ENCODE measurements around the gene HMGXB4.

Gene HMGXB4

DNA sequence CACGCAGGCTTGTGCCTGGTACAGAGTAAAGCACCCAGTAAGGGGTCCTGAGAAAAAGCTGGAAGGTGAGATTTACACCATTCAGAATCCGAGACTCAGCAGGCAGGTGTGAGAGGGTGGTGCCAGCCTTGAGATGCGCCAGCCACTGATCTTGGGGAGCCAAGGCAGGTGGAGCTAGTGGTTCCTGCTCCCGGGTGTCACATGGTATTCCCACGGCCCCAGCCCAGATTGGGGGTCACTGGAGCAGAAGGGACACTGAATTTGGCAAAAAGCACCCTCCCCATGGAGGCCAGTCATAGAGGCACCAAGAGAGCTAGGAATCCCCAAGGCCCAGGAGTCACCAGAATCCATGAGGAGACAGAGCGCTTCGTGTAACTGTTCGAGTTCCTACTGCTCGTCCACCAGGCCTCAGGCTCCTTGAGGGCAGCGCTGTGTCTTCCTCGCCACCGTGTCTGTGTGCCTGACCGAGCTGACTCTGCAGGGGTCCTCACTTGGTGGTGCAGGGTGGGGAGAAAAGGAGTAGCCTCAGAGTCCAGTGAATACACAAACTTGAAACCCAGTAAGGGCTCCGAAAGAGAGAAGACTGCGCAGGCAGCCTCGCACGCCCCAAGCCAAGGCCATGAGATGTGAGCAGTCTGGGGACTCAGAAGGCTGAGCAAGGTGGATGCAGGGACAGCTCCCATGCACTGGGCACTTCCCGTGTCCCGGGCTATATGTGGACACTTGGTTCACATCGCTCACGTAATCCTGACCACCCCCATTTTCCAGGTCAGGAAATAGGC, 70.6 kb downstream of the HMGXB4 start:
- no peak overlapping the region for H3K4me3 ChIP-seq (ENCODE audit: low read depth, low read length)
- TF ChIP-seq, protein P1, sequence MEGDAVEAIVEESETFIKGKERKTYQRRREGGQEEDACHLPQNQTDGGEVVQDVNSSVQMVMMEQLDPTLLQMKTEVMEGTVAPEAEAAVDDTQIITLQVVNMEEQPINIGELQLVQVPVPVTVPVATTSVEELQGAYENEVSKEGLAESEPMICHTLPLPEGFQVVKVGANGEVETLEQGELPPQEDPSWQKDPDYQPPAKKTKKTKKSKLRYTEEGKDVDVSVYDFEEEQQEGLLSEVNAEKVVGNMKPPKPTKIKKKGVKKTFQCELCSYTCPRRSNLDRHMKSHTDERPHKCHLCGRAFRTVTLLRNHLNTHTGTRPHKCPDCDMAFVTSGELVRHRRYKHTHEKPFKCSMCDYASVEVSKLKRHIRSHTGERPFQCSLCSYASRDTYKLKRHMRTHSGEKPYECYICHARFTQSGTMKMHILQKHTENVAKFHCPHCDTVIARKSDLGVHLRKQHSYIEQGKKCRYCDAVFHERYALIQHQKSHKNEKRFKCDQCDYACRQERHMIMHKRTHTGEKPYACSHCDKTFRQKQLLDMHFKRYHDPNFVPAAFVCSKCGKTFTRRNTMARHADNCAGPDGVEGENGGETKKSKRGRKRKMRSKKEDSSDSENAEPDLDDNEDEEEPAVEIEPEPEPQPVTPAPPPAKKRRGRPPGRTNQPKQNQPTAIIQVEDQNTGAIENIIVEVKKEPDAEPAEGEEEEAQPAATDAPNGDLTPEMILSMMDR (IDR thresholded peaks at IDR 0.05; ENCODE audit: borderline replicate concordance, insufficient read depth, low read depth, low read length): no peak

- no peak overlapping the region for H3K4me3 ChIP-seq (ENCODE audit: low read depth, low read length)
- TF ChIP-seq, protein P1 (IDR thresholded peaks at IDR 0.05; ENCODE audit: borderline replicate concordance, insufficient read depth, low read depth, low read length): no peak
Measured at GRCh38 chr22:35328472-35328885, 71.2 kb downstream of the HMGXB4 start.

GRCh38 chr22:35329114-35329847, 72.0 kb downstream of the HMGXB4 start:
- TF ChIP-seq, protein P1 (IDR thresholded peaks at IDR 0.05; ENCODE audit: borderline replicate concordance, insufficient read depth, low read depth, low read length): no peak

DNA sequence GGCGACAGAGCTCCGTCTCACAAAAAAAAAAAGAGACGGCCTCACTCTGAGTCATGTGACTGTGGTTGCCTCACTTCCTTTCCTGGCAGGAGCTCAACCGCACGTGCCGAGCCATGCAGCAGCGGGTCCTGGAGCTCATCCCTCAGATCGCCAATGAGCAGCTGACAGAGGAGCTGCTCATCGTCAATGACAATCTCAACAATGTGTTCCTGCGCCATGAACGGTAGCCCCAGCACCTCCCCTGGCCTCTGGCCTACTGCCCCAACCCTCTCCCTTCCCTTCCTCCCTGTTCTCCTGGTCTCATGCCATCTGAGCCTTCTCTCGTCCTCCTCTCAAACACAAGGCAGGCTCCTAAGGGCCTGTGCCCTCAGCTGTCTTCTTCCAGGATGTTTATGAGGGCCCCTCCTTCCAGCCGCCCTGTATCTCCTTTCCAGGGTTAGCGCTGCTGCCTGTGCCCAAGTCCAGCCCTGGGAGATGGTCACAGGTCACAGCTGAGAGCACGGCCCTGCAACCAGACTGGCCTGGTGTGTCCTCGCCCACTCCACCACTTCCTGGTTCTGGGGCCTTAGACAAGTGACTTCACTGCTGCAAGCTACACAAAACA, 73.1 kb downstream of the HMGXB4 start:
- TF ChIP-seq, protein P1 (IDR thresholded peaks at IDR 0.05; ENCODE audit: borderline replicate concordance, insufficient read depth, low read depth, low read length): no peak
- H3K4me3 ChIP-seq (ENCODE audit: low read depth, low read length): no peak overlapping the region

More at GRCh38 chr22:35329114-35329847, 72.0 kb downstream of the HMGXB4 start:
- no peak overlapping the region for H3K4me3 ChIP-seq (ENCODE audit: low read depth, low read length)

GRCh38 chr22:35332278-35332677, 75.0 kb downstream of the HMGXB4 start:
- H3K4me3 ChIP-seq (ENCODE audit: low read depth, low read length): no peak overlapping the region

DNA sequence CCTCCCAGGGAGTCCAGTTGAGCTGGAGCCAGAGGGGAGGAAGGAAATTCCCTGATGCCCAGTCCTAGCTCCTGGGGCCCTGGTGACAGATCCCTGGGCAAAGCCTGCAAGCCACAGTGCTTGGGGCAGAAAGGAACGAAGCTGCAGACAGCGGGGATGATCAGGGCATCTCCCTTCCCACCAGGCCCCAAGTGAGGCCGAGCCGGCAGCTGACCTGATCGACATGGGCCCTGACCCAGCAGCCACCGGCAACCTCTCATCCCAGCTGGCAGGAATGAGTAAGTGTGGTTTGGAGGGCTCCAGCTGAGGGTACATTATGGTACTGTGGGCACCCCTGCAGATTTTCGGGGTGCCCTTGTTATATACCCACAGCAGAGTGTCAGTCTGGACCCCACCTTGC, 75.9 kb downstream of the HMGXB4 start:
- TF ChIP-seq, protein P1 (IDR thresholded peaks at IDR 0.05; ENCODE audit: borderline replicate concordance, insufficient read depth, low read depth, low read length): no peak
- H3K4me3 ChIP-seq (ENCODE audit: low read depth, low read length): no peak overlapping the region

More at GRCh38 chr22:35332278-35332677, 75.0 kb downstream of the HMGXB4 start:
- TF ChIP-seq, protein P1 (IDR thresholded peaks at IDR 0.05; ENCODE audit: borderline replicate concordance, insufficient read depth, low read depth, low read length): no peak

Data from GM12875 (cell line).